Activated gamma-delta T cell treated with anti-CD3 and anti-CD28 coated beads, Interleukin-2, amount 50 U/mL, for 16 hours (primary cell): ENCODE data around the gene TREML2.
"Not testable (repeated sequence)": the region's sequence is repeated elsewhere in the genome, so short reads cannot be mapped to it uniquely, and the experiment has no call there.

Source experiments
- DNase-seq: peaks from one replicate; pipeline ENCODE4 v3.0.0-alpha.2; 2020; ENCODE audit warnings: low read depth

TREML2 gene

DNA sequence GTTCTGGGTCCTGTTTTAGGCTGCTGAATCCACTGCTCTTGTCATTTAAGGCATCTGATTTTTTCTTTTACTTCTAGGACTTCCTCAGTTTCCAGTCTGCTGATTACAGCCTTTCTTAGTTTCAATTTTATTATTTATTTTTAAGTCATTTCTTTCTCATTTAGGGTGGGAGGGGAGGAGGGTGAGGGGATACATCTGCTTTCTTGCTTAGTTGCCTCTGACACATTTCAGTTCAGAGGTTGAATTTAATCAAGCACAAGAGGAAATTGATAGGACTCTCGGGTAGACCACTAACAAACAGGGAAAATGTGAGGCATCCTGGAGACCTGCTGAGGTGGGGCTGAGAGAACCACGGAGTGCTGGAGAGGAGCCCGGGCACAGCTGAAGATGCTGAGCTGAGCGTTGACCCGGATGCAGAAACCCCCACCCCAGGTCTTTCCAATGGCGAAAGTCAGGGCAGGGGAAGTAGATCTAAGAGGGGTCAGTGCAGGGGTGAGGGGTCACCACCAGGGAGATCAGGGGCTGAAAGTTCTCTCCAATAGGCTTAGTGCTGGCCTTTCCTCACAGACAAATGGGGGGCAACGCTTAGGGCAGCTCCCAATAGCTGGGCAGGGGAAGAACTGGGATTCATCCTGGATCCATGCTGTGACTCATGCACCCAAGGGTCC is 7.6 kb upstream of the TREML2 start:
- no peak for DNase-seq

DNA sequence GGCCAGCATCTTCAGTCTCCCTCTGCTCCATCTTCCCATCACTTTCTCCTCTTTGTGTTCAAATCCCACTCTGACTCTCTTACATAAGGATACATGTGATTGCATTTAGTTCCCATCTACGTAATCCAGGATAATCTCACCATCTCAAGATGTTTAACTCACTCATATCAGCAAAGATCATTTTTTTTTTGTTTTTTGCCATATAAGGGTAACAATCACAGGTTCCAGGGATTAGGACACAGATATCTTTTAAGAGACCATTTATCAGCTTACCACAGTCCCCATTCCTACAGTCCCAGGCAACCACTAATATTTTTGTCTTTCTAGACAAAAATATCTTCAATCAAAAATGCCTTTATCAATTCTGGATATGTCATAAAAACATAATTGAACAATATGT is 3.2 kb upstream of the TREML2 start:
- no peak for DNase-seq

DNA sequence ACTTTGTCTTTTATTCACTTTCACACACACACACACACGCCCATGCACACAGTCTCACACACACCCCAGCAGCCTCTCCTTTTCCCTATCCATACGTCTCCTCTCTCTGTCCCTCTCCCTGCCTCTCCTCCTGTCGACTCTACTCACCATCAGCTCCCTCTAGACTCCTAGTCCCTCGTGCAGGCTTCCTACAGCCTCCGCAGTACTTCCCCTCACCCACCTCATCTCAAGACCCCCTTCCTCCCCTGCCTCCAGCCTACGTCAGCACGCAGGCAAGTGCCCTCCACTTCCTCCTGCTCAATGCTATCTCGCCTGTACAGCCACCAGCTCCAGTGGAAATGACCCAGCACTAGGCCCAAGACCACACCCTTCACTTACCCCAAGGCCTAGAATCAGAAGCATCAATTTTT is 820 bp upstream of the TREML2 start:
- no peak for DNase-seq

DNA sequence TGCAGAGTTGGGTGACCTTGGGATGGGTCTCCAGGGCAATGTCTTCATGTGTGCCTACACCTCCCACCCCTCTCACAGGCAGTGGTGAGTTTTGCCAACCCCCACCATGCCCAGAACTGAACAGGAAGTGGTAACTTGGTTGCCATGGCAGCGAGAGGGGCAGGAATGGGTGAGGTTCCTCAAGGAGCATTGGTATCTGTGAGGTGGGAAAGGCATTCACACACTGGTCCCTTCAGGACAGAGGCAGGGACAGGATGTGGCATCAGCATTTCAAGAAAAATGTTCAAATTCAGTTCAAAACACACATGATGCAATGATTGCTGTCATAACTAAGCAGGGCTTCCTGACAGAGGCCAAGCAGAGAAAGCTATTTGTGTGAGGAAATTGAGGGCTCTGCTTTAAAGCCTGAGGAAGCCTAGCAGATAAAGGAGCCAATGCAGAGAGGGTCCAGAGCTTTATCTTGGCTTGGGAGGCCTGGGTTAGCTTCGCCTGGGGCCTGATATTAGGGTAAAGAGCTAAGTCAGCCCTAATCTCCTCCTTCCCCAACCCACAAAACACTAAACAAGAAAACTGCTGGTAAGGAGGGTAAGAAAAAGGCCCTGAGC is 551 bp downstream of the TREML2 start:
- peak; percentile 33 for DNase-seq

DNA sequence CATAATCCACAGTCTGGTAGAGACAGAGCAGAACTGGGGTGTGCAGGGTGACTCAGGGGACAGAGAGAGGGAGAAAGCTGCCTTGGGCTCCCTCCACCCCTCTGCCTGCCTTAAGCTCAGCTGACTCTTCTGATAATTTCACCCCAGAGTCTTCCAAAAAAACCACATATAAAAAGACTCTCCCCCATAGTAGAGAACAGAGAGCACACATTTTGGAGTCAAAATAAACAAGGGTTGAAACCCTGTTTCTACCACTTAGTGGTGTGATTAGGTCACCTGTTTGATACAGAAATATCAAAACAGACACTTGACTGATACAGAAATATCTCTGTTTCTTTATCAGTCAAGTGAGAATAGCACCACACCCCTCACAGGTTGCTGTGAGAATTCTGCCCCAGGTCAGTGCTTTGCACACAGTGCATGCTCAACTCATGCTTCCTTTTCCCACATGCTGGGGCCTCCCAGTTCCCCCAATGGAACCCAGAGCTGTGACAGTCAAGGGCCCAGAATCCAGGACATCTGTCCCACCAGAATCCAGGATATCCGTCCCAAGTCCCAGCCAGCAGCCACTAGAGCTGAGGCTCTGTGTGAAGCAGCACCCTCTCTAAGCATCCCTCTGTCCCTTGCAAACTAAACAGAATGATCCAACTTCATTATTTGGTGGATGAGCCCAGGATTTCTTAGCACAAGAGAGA is 1.2 kb downstream of the TREML2 start:
- no peak for DNase-seq

DNA sequence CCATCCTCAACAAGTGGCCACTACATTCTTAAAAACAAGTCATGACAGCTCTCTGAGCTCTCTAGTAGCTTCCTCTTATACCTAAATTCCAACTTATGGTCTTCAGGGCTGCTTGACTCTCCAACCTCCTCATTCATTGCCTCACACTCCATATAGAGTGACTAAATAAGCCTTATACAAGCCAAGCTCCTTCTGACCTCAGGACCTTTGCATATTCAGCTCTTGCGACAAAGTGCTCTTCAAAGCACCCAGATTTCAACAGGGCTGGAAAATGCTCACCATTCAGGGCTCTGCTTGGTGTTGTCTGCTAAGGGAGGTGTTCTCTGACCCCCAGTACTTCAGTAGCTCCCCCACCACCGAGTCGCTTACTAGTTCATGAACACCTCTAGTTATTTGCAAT is 3.7 kb downstream of the TREML2 start:
- no peak for DNase-seq

DNA sequence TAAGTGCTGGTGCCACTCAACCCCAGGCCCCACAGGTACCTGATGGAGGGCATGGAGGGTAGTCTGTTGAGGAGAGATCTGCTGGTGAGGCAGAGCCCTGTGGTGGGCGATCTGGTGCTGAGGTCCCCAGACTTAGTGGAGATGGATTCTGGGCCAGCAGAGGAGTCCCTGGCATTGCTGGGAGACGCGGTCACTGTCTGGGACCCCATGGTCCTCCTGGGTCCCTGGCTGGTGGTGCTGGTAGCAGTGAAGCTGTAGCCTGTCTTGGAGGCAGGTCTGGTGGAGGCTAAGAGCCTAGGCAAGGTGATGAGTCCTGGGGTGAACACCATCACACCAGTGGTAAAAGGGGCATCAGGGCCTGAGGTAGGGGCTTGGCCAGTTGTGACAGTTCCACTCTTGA is 6.6 kb downstream of the TREML2 start:
- DNase-seq: no peak

DNA sequence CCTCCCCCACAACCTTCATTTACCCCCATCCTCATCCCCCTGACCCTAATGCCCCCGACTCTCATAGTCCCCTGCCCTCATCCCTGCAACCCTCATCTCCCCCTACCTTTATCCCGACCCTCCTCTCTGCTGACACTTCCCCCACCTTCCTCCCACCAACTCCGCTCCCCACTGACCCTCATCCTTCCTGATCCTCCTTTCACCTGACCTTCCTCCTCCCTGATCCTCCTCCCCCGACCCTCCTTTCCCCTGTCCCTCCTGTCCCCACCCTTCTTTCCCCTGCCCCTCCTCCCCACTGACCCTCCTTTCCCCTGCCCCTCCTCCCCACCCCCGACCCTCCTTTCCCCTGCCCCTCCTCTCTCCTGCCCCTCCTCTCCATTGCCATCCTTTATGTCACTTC is 7.1 kb downstream of the TREML2 start:
- DNase-seq: no peak

DNA sequence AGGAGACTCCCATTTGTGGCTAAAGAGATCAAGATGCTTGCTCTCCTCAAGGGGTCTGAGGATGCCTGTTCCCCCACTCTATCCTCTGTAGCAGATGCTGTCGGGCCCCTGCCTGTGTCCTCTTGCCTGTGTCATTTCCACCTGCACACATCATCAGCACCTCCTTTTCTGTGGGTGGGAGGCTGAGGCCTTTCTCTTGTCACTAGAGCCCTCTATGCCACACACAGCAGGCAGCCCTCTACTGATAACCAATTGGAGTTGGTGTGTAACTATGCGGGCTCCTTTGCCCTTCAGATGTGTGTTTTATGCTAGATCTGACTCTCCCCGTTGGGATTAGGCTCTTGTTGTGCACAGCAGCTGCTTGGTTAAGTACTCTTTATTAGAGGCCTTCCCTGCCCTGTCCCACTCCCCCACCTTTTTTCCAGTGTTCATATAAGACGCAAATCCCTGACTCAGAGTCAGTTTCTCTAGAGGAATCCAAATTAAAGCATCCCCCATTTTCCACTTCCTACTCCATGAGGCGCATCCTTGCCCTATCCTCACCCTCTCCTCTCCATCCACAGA is 7.7 kb downstream of the TREML2 start:
- DNase-seq: no peak

DNA sequence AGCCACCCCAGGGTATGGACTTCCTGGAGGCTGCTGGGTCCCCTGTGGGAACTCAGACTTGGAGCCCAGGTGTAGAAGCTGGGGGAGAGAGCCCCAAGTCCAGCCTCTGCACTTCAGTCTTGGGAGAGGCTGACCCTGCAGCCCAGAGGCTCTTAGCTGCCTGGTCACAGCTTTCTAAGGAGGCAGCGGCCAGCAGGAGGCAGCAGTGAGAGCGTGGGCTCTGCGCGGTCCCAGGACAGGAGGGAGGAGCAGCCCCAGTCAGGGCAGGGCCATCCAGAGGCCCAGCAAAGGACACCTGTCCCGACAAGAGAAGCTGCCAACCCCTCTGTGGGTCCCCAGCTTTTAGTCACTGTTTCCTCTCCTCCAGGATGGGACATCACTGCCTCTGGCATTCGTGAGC is 9.4 kb downstream of the TREML2 start:
- no peak for DNase-seq

DNA sequence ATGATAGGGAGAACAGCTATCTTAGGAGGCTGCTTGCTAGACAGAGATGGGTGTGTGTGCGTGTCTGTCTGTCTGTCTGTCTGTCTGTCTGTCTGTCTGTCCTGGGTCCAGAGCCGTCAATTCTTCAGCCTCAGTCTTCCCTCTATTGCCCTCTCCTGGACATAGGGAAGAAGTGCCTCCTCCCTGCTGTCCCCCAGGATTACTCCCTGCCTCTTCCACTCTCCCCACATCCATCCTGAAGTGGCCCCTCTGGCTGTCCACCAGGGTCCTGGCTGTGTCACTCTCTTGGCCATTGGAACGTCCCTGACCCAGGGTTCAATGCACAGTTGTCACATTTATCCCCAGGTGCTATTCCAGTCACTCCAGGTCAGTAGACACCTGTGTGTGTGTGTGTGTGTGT is 10.2 kb downstream of the TREML2 start:
- no peak for DNase-seq

DNA sequence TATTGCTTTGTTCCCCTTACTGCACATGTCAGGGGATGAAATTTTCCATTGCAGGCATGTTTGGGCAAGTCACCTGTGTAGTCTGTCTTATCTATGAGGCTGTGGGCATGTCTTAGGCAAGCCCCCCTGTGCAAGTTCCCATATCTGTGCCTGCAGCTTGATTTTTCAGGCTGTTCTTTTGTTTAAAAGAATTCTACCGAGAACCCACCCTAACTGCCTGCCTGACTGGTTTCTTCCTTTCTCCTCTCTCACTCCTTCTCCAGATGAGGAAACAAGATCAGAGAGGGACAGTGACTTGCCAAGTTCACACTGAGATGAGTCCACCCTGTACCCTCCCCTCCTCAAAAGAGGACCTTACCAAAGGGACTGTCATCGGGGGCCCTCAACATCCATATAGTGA is 11.0 kb downstream of the TREML2 start:
- DNase-seq: no peak

DNA sequence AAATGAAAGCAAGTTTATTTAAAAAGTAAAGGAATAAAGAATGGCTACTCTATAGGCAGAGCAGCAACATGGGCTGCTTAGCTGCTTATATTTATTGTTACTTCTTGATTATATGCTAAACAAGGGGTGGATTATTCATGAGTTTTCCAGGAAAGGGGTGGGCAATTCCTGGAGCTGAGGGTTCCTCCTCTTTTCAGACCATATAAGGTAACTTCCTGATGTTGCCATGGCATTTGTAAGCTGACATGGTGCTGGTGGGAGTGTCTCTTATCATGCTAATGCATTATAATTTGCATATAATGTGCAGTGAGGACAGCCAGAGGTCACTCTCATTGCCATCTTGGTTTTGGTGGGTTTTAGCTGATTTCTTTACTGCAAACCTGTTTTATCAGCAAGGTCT is 11.9 kb downstream of the TREML2 start:
- not testable (repeated sequence) for DNase-seq

DNA sequence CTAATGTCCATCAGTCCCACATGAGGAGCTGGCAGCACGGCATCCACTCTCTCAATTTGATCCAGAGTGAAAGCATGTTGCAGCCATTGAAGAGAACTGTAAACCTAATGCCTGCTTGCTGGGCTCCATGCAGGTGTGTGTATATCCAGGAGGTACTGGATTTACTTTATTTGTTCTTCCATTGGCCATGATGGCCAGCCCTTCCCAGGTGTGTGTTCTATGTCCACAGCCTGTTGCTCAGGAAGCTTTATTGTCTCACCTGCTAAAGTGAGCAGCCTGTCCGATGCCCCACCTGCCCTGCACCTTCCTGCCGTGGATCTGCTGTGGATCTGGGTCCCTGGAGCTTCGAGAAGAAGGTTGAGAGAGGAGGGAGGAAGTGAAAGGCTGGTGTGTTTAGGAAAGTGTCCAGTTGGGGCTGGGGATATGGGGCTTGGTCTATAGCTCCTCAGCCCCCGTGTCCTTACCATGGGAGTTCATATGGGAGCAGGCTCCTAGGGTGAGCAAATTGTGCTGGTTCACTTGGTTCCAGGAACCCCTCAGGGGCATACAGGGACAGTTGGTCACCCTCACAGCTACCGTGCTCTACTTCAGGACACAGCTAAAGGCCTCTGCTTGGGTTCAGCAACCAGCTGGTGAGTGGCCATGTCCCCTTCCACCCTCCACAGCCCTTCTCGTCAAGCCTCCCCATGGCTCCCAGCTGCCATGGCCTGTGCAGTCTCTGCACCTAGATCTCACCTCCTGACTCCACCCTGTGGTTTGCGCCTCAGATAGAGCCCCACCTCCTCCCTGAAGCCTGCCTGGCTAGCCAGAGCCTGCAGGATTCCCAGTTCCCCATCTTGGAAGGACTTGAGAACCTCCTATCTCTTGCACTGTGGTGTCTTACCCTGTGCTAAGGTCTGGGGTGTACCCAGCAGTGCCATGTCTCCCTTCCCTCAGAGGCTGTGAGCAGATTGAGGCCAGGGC is 12.7 kb downstream of the TREML2 start:
- no peak for DNase-seq

DNA sequence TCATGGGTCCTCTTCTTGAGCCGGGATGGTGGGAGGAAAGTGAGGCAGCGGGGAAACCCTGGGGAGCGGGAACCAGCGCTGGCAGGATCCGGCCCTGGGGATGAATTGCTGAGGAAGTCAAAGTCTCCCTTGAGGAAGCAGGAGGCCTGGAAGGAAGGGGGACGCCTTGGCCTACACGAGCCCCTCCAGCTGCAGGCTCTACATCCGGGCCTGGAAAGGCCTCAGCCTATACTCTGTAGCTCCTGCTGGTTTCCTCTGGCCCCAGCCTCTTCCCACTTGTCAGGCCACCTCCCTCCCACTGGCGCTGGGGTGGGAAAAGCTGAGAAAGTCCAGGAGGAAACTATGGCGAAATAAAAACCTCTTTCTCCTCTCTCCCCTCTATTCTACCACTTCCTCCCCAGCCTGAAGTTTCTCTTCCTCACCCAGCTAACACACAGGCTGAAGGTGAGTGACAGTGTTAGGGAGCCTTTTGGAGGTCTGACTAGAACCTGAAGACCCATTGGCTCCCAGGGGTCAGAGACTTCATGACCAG is 14.9 kb downstream of the TREML2 start:
- DNase-seq: no peak

DNA sequence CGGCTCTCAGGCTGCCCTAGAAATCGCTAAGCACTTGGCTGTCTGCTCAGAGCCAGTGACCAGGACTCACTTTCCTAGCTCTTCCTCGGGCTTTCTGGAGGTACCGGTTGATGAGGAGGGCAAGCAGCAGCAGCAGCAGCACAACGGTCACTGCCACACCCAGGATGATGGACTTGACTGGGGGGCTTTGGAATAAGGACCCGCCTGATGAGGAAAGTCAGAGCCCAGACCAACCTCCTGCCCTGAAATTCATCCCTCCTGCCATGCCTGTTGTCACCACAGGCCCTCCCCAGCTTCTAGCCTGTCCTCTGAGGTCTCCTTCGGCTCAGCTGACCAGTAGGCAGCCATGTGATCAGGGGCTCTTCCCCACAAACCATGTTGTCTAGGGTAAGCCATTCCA is 16.2 kb downstream of the TREML2 start:
- no peak for DNase-seq

DNA sequence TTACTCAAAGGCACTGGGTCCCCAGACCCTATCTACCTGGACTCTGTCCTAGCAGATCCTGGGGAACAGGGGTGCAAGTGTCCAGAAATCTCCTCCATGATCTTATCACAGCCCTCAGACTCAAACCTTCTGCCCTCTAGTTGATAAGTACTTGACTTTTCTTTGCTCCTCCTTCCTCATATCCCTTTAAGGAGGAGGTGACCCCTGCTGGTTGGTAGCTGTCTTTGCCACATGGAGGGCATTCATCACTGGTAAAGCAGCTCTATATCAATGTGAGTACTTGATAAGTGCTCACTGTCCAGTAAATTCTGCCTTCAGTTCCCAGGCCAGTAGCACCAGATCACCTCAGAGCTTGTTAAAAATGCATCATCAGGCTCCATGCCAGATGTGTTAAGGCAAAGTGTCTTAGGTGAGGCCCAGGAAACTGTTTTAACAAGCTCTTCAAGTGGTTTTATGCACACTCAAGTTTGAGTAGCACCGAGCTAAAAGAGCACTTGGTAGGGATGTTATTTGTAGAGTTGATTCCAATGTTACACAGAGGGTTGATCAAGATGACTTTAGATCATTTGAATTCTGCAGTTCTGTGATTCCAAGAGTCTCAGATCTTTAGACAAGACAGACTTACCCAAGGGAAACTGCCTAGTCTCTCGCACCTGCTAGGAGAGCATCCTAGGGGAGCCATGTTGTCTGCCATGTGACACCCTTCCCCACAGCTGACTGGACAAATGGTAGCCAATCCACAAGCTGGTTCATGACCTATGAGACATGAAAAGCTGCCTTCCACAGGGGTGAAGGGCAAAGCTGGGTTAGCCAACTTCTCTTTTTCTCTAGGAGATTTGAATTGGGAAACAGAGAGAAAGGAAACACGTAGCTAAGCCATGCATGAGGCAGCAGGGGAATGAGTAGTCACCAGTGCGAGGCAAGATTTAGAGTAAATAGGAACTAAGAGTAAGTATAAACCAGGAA is 18.6 kb downstream of the TREML2 start:
- peak; percentile 24 for DNase-seq

DNA sequence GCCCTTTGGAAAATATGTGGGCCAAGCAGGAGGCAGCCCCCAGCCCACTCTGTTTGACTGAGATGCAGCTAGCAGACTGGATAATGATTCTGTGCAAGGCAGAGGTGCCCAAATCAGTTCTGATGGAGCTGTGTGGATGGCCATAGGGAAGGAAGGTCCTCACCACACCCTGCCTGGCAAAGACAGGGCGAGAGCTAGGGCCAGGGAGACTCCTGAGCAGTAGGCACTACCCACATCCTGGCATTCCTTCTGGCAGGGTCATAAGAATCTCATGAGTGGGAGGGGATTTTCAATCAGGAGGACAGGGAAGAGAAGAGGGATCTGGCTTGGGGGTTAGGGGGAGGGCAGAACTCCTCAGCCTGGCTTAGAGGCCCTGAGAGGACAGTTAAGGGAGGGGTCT is 19.4 kb downstream of the TREML2 start:
- DNase-seq: no peak

DNA sequence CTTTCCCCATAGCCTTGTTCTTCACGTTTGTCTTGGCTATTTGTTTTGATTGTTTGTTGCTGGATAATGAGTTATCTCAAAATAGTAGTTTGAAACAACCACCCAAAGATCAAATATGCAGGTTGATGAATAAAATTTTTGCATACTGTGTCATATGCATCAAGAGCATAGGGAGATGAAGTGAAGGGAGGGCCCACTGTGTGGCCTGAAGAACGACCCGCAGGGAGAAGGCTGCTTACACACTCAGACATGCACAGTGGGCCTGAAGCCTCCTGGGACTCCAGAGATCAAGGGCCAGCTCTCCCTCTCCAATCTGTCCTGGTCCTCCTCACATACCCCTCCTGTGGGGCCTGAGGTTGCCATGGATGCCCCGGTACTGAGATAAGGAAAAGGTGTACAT is 21.8 kb downstream of the TREML2 start:
- DNase-seq: no peak

DNA sequence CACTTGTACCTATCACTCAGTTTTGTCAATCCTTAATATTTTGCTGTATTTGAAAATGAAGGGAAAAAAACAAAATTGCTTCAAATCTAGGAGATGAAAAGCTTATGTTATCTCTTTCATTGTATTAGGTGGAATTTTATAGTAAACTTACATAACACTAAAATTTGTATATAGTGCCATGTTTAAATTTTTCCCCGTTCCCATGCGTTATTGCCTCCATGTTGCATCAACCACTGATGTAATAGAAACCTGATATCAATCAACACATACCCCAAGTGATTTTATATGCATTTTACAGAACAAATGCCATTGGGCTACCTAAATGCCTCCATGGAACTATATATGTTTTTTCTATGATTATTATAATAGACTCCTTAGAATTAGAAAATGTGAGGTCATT is 23.3 kb downstream of the TREML2 start:
- no peak for DNase-seq

DNA sequence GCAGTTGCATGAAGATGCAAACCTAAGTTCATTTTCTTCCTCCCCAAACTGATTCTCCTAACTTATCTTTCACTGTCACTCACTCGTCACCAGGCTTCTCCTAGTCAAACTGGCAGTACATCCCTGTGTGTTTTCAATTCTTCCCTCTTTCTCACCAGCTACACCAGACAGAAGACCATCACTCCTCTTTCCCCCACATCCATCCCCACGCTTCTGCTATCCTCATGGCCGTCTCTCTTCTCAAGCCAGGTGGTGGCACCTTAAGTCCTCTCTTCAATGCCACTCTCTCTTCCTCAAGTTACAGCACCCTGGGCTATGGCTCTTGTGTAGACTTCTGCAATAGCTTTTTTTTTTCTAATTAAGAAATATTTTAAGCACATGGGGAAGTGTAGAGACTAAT is 23.7 kb downstream of the TREML2 start:
- no peak for DNase-seq
